Natural killer cell (primary cell): ENCODE data around the gene TRAPPC1. TPM values are rescaled to one million over a fixed set of nuclear protein-coding genes. Genes with fewer than 3 reads are reported as not detected.

Experiments used
- ATAC-seq, 3 donors: fragments of 150-1000 bp in 2 of 3; fragments of 200-7000 bp in 1 of 3; cut with Tn5 transposase; 1 replicate in 1 of 3; 2 replicates in 2 of 3; pipeline ENCODE4 v1.10.0; 2021; ENCODE audit warnings: mild to moderate bottlenecking in 2 of 3, moderate library complexity in 2 of 3
- DNase-seq, 2 donors: peaks; one replicate each; pipeline versions ENCODE4 v3.0.0 to v3.0.0-alpha.2; 2013 to 2021; ENCODE audit warnings: mixed read lengths in 1 of 2
- H3K27ac ChIP-seq: one replicate; pipeline ENCODE4 v1.5.1; 2013; ENCODE audit warnings: mild to moderate bottlenecking, low read length
- H3K27me3 ChIP-seq: one replicate; pipeline ENCODE4 v1.6.1; 2013; ENCODE audit warnings: low read length; ENCODE audit not compliant: control insufficient read depth, insufficient read depth
- H3K36me3 ChIP-seq: one replicate; pipeline ENCODE4 v1.6.1; 2013; ENCODE audit warnings: low read length; ENCODE audit not compliant: control insufficient read depth, insufficient read depth
- H3K4me1 ChIP-seq: one replicate; pipeline ENCODE4 v1.6.1; 2013; ENCODE audit warnings: low read length; ENCODE audit not compliant: control insufficient read depth, insufficient read depth
- H3K4me3 ChIP-seq: one replicate; pipeline ENCODE4 v1.5.1; 2013; ENCODE audit warnings: low read length
- H3K9me3 ChIP-seq: one replicate; pipeline ENCODE4 v1.6.1; 2013; ENCODE audit warnings: low read length; ENCODE audit not compliant: control insufficient read depth, insufficient read depth
- H3K27ac Mint-ChIP-seq, 2 donors: one replicate each; pipeline ENCODE4 v1.8.0; 2022; ENCODE audit warnings: mild to moderate bottlenecking in 2 of 2, mixed read lengths in 2 of 2, moderate library complexity in 1 of 2
- H3K27me3 Mint-ChIP-seq, 2 donors: one replicate each; pipeline ENCODE4 v1.8.0; 2022; ENCODE audit warnings: low read depth in 2 of 2, mixed read lengths in 2 of 2
- H3K36me3 Mint-ChIP-seq: one replicate; pipeline ENCODE4 v1.8.0; 2022; ENCODE audit warnings: mixed read lengths
- H3K4me1 Mint-ChIP-seq, 2 donors: one replicate each; pipeline ENCODE4 v1.8.0; 2022; ENCODE audit warnings: mixed read lengths in 2 of 2
- H3K4me3 Mint-ChIP-seq: one replicate; pipeline ENCODE4 v1.8.0; 2022; ENCODE audit warnings: mild to moderate bottlenecking, moderate library complexity, mixed read lengths
- H3K9me3 Mint-ChIP-seq, 2 donors: one replicate each; pipeline ENCODE4 v1.8.0; 2022; ENCODE audit warnings: mixed read lengths in 2 of 2
- CTCF ChIP-seq: fragments of 200-600 bp; IDR thresholded peaks from one replicate; pipeline ENCODE4 v1.8.0; 2022; ENCODE audit warnings: antibody characterized with exemption
- WGBS: methylation state at CpG from one replicate; pipeline ENCODE4 v1.1.7; 2013; ENCODE audit warnings: missing lambda C conversion rate; ENCODE audit not compliant: insufficient coverage; 5-methylcytosine and 5-hydroxymethylcytosine counted together
- intact Hi-C: fragments of 100-400 bp; cut with micrococcal nuclease; formaldehyde crosslinking; loops from one replicate; pipeline ENCODE4 v1.14.2; 2022
- total RNA-seq, 4 donors: library from RNA; stranded (reverse); fragments of 120-200 nt in 1 of 4; gene quantifications; one replicate each; pipeline versions ENCODE4 v1.2.3 to v1.2.4, GENCODE V29; 2013 to 2022

The TRAPPC1 gene
- total RNA-seq = 100 to 1,000 TPM; 122 to 144 (median 135) TPM
- 38.1 TPM for total RNA-seq (2013)

- peak; percentile 99 to 100 for DNase-seq
- Histone ChIP-seq H3K4me1 (peaks cover 31% of the 10 kb centered on the region), H3K27me3 (no peaks in the 10 kb centered on the region), H3K36me3 (peaks cover 3% of the 10 kb centered on the region), H3K27ac (peak within 1 kb of the TSS; percentile 79), H3K9me3 (no peaks in the 10 kb centered on the region), H3K4me3 (peak within 1 kb of the TSS; percentile 74)
- H3K9me3 Mint-ChIP-seq = no peaks in the 10 kb centered on the region
- ATAC-seq = peak; percentile 93 to 99 (median 96)
- TF ChIP-seq CTCF = no peak
- intact Hi-C loops = loop anchor here (1.0 to 5.0 kb wide), 4 partner anchors 9 to 189 kb away; partner anchors contain the start of gene CHD3
- no peaks in the 10 kb centered on the region for H3K36me3 Mint-ChIP-seq
- peaks cover 36 to 56% of the 10 kb centered on the region in 2 donors for H3K4me1 Mint-ChIP-seq
- peak within 1 kb of the TSS; percentile 99 for H3K4me3 Mint-ChIP-seq
- H3K27ac Mint-ChIP-seq = peak within 1 kb of the TSS; percentile 96 to 98
- no peaks in the 10 kb centered on the region for H3K27me3 Mint-ChIP-seq
- under 1% methylated on average over 55 of the region's 55 CpGs for WGBS
Observed at GRCh38 chr17:7931709-7932482, at the start of gene TRAPPC1, which contains the start of gene CNTROB. Gene TRAPPC1, minus strand, starts transcription at chr17:7931946. Its CDS starts 117 bp downstream, at chr17:7931829. Gene CNTROB, plus strand, starts transcription at chr17:7932206. Its CDS starts 874 bp downstream, at chr17:7933080.

- ATAC-seq (no peak), DNase-seq (no peak)
- Mint-ChIP-seq H3K27ac (no peak overlapping the region), H3K36me3 (peaks cover 13% of the 10 kb centered on the region), H3K27me3 (peaks cover 17 to 20% of the 10 kb centered on the region in 2 donors), H3K9me3 (peaks cover 6 to 11% of the 10 kb centered on the region in 2 donors), H3K4me1 (no peaks in the 10 kb centered on the region), H3K4me3 (no peak overlapping the region)
- no peaks in the 10 kb centered on the region for H3K4me1 ChIP-seq
- 78% methylated on average over 3 of the region's 5 CpGs for WGBS
- H3K36me3 ChIP-seq = no peaks in the 10 kb centered on the region
- intact Hi-C loops = no loop called here
- H3K4me3 ChIP-seq = no peak overlapping the region
- no peak for TF ChIP-seq CTCF
- peaks cover 22% of the 10 kb centered on the region for H3K9me3 ChIP-seq
- H3K27ac ChIP-seq = no peak overlapping the region
- no peaks in the 10 kb centered on the region for H3K27me3 ChIP-seq
Observed at GRCh38 chr17:7977805-7978204, 46.1 kb upstream of the TRAPPC1 start.

GRCh38 chr17:7977039-7977438, 45.3 kb upstream of the TRAPPC1 start:
- Mint-ChIP-seq H3K4me3 (no peak overlapping the region), H3K27me3 (peaks cover 13 to 19% of the 10 kb centered on the region in 2 donors), H3K4me1 (no peaks in the 10 kb centered on the region), H3K36me3 (peaks cover 13% of the 10 kb centered on the region), H3K27ac (no peak overlapping the region), H3K9me3 (peaks cover 6 to 11% of the 10 kb centered on the region in 2 donors)
- DNase-seq = no peak
- H3K9me3 ChIP-seq = peaks cover 22% of the 10 kb centered on the region
- no peaks in the 10 kb centered on the region for H3K36me3 ChIP-seq
- no peak overlapping the region for H3K4me3 ChIP-seq
- WGBS = 95% methylated on average over 3 of the region's 4 CpGs
- H3K27ac ChIP-seq = no peak overlapping the region
- no peak for ATAC-seq
- no peaks in the 10 kb centered on the region for H3K4me1 ChIP-seq
- no peaks in the 10 kb centered on the region for H3K27me3 ChIP-seq
- intact Hi-C loops = no loop called here
- no peak for TF ChIP-seq CTCF
